NCI-H2107 treated with DMSO at 0.1 percent for 48 hours (cell line): ENCODE data around the gene HCLS1.

Experiments used
- DNase-seq: peaks from one replicate; lab custom pipeline; 2025; ENCODE audit not compliant: unreplicated experiment; lab: John Stamatoyannopoulos, UW

Gene HCLS1

GRCh38 chr3:121658716-121659435, 1.8 kb downstream of the HCLS1 start:
- no peak for DNase-seq

GRCh38 chr3:121654493-121655385, 6.0 kb downstream of the HCLS1 start:
- DNase-seq: no peak

GRCh38 chr3:121651684-121652083, 9.0 kb downstream of the HCLS1 start:
- DNase-seq: no peak

GRCh38 chr3:121649645-121650044, 11.1 kb downstream of the HCLS1 start:
- no peak for DNase-seq

GRCh38 chr3:121648219-121648958, 12.3 kb downstream of the HCLS1 start:
- no peak for DNase-seq

- no peak for DNase-seq
Measured at GRCh38 chr3:121645054-121645453, 15.6 kb downstream of the HCLS1 start.

DNA sequence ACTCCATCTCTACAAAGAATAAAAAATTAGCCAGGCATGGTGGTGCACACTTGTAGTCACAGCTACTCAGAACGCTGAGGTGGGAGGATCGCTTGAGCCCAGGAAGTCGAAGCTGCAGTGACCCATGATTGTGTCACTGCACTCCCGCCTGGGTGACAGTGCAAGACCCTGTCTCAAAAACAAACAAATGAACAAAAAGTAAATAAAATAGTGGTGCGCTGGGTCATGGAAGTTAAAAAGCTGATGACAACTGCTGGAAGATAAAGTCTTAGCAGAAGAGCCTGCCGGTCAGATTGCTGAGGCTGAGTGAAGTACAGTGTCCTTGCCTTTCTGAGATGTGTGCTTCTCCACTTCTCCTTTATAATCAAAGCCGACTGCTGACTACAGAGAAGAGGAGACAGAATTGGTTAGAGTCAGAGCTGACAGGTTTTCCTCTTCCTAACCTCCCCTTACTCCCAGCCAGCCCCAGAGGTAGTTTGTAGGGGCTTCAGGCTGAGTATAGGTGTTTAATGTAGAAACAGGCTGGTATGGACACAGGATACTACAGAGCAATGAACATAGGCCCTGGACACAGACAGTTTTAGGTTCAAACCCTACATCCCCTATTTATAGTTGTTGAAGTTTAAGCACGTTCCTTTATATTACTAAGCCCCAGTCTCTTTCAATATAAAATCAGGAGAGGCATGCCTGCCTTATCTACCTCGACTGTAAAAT, 17.9 kb downstream of the HCLS1 start:
- DNase-seq: no peak

GRCh38 chr3:121641127-121641526, 19.6 kb downstream of the HCLS1 start:
- no peak for DNase-seq

DNA sequence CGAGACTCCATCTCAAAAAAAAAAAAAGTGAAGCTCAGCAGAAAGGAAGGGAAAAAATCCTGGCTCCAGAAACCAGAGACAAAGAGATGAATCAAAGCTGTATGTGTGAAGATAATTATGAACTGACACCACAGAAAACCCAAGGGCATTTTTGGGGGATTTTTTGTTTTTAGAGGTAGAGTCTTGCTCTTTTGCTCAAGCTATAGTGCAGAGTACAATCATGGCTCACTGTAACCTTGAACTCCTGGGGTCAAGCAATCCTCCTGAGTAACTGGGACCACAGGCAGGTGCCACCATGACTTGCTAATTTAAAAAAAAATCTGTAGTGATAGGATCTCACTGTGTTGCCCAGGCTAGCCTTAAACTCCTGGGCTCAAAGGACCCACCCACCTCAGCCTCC, 22.8 kb downstream of the HCLS1 start:
- no peak for DNase-seq

DNA sequence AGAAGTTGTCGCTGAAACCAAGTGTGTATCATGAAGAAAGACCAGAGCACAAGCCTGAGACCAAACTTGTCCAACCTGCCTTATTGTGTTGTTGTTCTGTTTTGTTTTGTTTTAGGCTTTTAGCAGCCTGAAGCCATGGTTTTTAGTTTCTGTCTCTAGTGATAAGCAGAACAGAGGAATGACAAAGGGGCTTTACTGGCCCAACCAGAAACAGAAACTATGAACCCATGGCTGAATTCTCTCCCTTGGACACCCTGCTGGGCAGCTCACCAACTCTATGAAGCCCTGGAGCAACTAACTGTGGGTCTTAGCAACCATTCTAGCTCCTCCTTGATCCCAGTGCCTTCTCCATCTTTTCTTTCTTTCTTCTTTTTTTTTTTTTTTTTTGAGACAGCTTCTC, 30.3 kb downstream of the HCLS1 start:
- DNase-seq: no peak

- no peak for DNase-seq
Measured at GRCh38 chr3:121629601-121630000, 31.1 kb downstream of the HCLS1 start.

DNA sequence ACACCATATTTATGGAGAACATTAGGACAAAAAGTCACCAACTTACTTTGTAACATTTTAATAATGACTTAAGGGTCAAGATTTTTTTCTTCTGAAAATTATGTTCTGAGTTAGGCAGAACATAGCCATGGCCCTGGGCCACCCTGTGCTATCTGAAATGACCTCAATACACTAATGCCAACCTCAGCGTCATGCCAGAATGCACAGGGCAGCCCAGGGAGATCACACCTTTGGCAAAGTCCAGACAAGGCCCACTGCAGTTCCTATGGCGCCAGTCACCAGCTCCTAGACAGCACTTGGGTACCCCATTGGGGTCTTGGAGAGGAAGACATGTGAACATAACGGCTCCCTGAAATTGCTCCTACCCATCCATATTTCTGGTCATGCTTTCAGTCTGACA, 33.1 kb downstream of the HCLS1 start:
- no peak for DNase-seq

- DNase-seq: no peak
Measured at GRCh38 chr3:121627211-121627610, 33.5 kb downstream of the HCLS1 start.

- no peak for DNase-seq
Measured at GRCh38 chr3:121626495-121626894, 34.2 kb downstream of the HCLS1 start.

DNA sequence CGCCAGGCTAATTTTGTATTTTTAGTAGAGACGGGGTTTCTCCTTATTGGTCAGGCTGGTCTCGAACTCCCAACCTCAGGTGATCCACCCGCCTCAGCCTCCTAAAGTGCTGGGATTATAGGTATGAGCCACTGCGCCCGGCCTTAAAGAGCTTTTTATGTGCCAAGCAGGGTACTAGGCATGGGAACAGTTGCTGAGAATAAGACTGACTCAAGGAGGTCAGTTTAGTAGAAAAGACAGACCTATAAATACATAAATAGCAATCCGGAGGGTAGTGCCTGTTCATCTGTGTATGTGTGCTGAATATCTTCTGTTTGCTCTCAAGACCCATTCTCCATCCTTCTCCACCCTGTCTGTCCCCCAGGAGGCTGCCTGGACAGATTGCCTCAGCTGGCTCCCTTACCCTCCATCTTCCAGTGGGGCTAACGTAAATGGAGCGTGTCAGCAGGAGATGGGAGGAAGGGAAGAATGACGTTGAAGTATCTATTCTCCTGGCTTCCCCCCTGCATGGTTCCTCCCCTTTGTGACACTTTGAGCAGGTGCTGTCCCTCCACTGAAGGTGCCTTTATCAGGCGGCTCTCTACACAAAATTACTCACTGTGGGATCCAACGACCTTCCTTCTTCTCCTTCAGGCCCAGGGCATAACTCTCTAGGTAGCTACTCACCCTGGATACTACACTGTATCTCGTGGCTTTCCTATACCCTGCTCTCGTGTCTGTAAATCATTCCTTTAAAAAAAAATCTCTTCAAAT, 36.4 kb downstream of the HCLS1 start:
- peak; percentile 16 for DNase-seq

DNA sequence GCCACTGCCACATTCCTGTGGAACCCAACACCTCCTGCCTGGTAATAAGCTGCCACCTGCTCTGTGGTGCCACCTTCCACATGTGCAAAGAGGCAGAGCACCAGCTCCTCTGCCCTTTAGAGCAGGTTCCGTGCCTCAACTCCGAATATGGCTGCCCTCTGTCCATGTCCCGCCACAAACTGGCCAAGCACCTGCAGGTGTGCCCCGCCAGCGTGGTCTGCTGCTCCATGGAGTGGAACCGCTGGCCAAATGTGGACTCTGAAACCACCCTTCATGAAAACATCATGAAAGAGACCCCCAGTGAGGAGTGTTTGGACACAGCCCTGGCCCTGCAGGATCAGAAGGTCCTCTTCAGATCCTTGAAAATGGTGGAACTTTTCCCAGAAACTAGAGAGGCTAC, 39.2 kb downstream of the HCLS1 start:
- DNase-seq: no peak

- no peak for DNase-seq
Measured at GRCh38 chr3:121619691-121620090, 41.0 kb downstream of the HCLS1 start.

- DNase-seq: no peak
Measured at GRCh38 chr3:121606106-121606505, 54.6 kb downstream of the HCLS1 start.

DNA sequence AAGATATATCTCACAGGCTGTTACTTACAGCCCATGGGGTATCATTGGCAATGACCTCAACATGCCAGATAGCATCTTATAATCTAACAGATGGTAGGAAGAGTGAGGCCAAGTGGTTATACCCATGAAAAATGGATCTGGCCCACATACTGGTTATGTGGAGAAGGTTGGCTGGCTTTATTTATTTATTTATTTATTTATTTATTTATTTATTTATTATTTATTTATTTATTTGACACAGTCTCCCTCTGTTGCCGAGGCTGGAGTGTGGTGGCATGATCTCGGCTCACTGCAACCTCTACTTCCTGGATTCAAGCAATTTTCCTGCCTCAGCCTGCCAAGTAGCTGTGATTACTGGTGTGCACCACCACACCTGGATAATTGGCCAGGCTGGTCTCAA, 55.9 kb downstream of the HCLS1 start:
- no peak for DNase-seq

DNA sequence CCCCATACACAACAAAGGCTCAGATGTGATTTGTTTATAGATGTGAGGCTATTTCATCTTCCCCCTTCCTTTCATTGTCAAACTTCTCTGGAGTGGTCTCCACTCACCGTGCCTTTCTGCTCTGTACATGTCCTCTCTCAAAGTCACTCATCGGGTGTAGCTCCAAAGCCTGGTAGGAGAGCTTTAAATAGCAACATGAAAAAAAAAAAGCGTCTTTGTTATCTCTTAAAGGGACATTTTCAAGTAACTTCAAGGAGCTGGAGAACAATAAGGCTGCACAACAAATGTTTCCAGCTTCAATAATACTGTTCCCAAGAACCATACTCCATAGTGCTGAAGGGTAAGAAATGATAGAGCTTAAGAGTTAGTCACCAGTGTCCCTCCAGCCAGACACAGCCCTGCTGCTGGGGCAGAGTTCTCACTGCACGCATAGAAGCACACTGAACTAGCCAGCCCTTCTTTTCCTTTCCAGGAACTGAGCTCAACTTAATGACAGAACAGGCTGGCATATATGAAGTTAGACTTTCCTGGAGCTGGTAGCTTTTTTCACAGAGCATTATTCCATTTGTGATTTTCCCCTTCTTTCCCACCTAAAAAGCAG, 59.4 kb downstream of the HCLS1 start:
- DNase-seq: no peak
